SH-SY5Y (cell line): Measurements from ENCODE around the gene ANKFY1.

Experiments
- GATA2 ChIP-seq: IDR thresholded peaks from 2 replicates; pipeline ENCODE4 v1.6.1; 2011; ENCODE audit warnings: mild to moderate bottlenecking, low read depth, low read length
- GATA3 ChIP-seq: IDR thresholded peaks from 2 replicates; pipeline ENCODE4 v1.6.1; 2011; ENCODE audit warnings: low read depth, mild to moderate bottlenecking, low read length, moderate library complexity

GRCh38 chr17:4184811-4185210, 79.0 kb downstream of the ANKFY1 start:
- TF ChIP-seq GATA3 (no peak), GATA2 (no peak)
